Mesenchymal stem cell (in vitro differentiated cells and primary cell): ENCODE results near the gene DNAH7.

Experiments used
- DNase-seq: peaks from one replicate; pipeline ENCODE4 v3.0.0-alpha.2; 2013
- H2AFZ ChIP-seq: one replicate; pipeline ENCODE4 v1.6.1; 2013; ENCODE audit warnings: low read depth, mild to moderate bottlenecking, control low read depth, inconsistent platforms, low read length, moderate library complexity
- H2AK5ac ChIP-seq: 2 replicates; pipeline ENCODE4 v1.6.1; 2013; ENCODE audit warnings: low read length, moderate library complexity, mild to moderate bottlenecking, inconsistent platforms; ENCODE audit not compliant: severe bottlenecking
- H2BK120ac ChIP-seq: one replicate; pipeline ENCODE4 v1.6.1; 2013; ENCODE audit warnings: low read depth, mild to moderate bottlenecking, inconsistent platforms, low read length, moderate library complexity
- H2BK12ac ChIP-seq, 2 experiments: one replicate each; pipeline ENCODE4 v1.6.1; 2013; ENCODE audit warnings: inconsistent platforms in 2 of 2, low read length in 2 of 2, mild to moderate bottlenecking in 2 of 2, moderate library complexity in 2 of 2, control low read depth in 1 of 2
- H2BK15ac ChIP-seq: one replicate; pipeline ENCODE4 v1.6.1; 2013; ENCODE audit warnings: mild to moderate bottlenecking, low read depth, inconsistent platforms; ENCODE audit not compliant: poor library complexity, severe bottlenecking
- H2BK5ac ChIP-seq: 2 replicates; pipeline ENCODE4 v1.6.1; 2013; ENCODE audit warnings: low read depth, mild to moderate bottlenecking, low read length, control low read depth, inconsistent platforms; ENCODE audit not compliant: poor library complexity, severe bottlenecking
- H3K14ac ChIP-seq, 2 experiments: one replicate each; pipeline ENCODE4 v1.6.1; 2013; ENCODE audit warnings: inconsistent platforms in 2 of 2, low read length in 2 of 2, control low read depth in 1 of 2, mild to moderate bottlenecking in 1 of 2, moderate library complexity in 1 of 2
- H3K18ac ChIP-seq, 2 experiments: one replicate each; pipeline ENCODE4 v1.6.1; 2013; ENCODE audit warnings: inconsistent platforms in 2 of 2, low read length in 2 of 2, control low read depth in 1 of 2, low read depth in 1 of 2, mild to moderate bottlenecking in 1 of 2
- H3K23ac ChIP-seq, 2 experiments: one replicate each; pipeline ENCODE4 v1.6.1; 2013; ENCODE audit warnings: inconsistent platforms in 2 of 2, low read length in 2 of 2, mild to moderate bottlenecking in 2 of 2, moderate library complexity in 2 of 2, control low read depth in 1 of 2
- H3K27ac ChIP-seq: 2 replicates; pipeline ENCODE4 v1.5.1; 2013; ENCODE audit warnings: mild to moderate bottlenecking, moderate library complexity, low read length, control low read depth, inconsistent platforms; ENCODE audit not compliant: poor library complexity, severe bottlenecking
- H3K27me3 ChIP-seq, 2 experiments: 2 replicates each; pipeline versions ENCODE4 v1.6.1 to v1.7.0; 2013; ENCODE audit warnings: low read length in 2 of 2, mild to moderate bottlenecking in 2 of 2, moderate library complexity in 2 of 2, control low read depth in 1 of 2, inconsistent platforms in 1 of 2; ENCODE audit not compliant: control insufficient read depth in 1 of 2, insufficient read depth in 1 of 2
- H3K36me3 ChIP-seq, 2 experiments: 2 replicates each; pipeline versions ENCODE4 v1.6.1 to v1.7.0; 2013; ENCODE audit warnings: low read length in 2 of 2, control low read depth in 1 of 2, inconsistent platforms in 1 of 2, low read depth in 1 of 2, mild to moderate bottlenecking in 1 of 2; ENCODE audit not compliant: insufficient read depth in 2 of 2, control insufficient read depth in 1 of 2
- H3K4ac ChIP-seq, 2 experiments: one replicate each; pipeline ENCODE4 v1.6.1; 2013; ENCODE audit warnings: inconsistent platforms in 2 of 2, low read length in 2 of 2, mild to moderate bottlenecking in 2 of 2, moderate library complexity in 2 of 2, control low read depth in 1 of 2, low read depth in 1 of 2
- H3K4me1 ChIP-seq: 2 replicates; pipeline ENCODE4 v1.6.1; 2013; ENCODE audit warnings: low read depth, low read length, control low read depth; ENCODE audit not compliant: control insufficient read depth, insufficient read depth
- H3K4me2 ChIP-seq: 2 replicates; pipeline ENCODE4 v1.6.1; 2013; ENCODE audit warnings: low read length, mild to moderate bottlenecking, inconsistent platforms; ENCODE audit not compliant: poor library complexity, severe bottlenecking
- H3K4me3 ChIP-seq, 2 experiments: 2 replicates each; pipeline versions ENCODE4 v1.5.1 to v1.7.0; 2013; ENCODE audit warnings: low read length in 2 of 2, mild to moderate bottlenecking in 2 of 2, control low read depth in 1 of 2, low read depth in 1 of 2; ENCODE audit not compliant: insufficient read depth in 1 of 2
- H3K79me1 ChIP-seq: replicated peaks from 2 replicates; pipeline ENCODE4 v1.6.1; 2013; ENCODE audit warnings: mild to moderate bottlenecking, control low read depth, low read length, inconsistent platforms; ENCODE audit not compliant: poor library complexity, severe bottlenecking
- H3K9ac ChIP-seq: 2 replicates; pipeline ENCODE4 v1.7.0; 2013; ENCODE audit warnings: mild to moderate bottlenecking, low read length, moderate library complexity
- H3K9me3 ChIP-seq: 2 replicates; pipeline ENCODE4 v1.7.0; 2013; ENCODE audit warnings: mild to moderate bottlenecking, low read length; ENCODE audit not compliant: control insufficient read depth
- H4K8ac ChIP-seq: one replicate; pipeline ENCODE4 v1.6.1; 2013; ENCODE audit warnings: inconsistent platforms, mild to moderate bottlenecking, low read length, moderate library complexity
- H4K91ac ChIP-seq: one replicate; pipeline ENCODE4 v1.6.1; 2013; ENCODE audit warnings: mild to moderate bottlenecking, low read length, inconsistent platforms
- WGBS: methylation state at CpG from one replicate; pipeline ENCODE4 v1.1.7; 2013; ENCODE audit warnings: mixed read lengths; 5-methylcytosine and 5-hydroxymethylcytosine counted together

DNAH7 gene

DNA sequence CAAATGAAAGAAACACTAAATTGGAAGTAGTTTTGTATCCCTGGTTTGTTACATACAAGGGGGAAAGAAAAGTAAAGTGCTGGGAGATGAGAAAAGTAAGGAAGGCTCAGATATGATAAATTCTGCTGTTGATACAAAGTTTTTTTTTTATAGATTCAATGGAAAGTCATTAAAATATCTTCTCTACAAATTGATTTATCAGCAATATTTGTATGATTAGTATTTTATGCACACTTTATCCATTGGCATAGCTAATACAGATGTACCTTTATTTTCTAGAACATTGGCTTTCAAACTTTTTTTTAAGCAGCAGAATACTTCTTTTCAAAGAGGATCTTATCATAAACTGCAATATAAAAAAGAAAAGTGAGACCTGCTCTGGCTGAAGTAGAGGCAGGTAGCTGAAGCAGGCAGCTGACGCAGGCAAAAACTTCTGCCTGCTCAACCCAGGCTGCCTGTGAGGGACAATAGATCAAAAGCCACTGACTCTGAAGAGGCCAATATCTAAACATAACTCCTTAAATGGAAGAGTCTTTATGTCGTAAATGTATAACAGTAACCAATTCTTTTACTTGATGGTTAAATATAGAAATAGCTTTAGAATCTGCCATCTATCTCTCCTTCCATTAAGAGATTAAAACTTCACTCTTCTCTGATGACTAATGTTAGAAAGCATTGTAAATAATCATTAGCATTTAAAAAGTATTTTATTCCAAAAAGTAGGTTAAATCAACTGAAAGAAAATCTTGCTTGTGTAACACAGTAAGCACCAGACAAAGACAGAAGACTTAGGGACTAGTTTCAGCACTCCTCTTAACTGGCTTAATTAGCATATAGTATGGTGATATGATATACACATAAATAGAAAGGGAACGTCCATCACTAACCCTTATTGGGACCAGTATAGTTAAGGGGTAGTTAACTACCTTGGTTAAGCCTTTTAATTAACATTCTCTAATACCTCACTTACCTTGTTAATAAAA is 237.4 kb downstream of the DNAH7 start:
- no peak overlapping the region for H2BK15ac ChIP-seq
- no peak overlapping the region for H3K23ac ChIP-seq
- no peak overlapping the region for H3K9ac ChIP-seq
- H3K27me3 ChIP-seq = no peaks in the 10 kb centered on the region
- H3K9me3 ChIP-seq = no peaks in the 10 kb centered on the region
- H3K18ac ChIP-seq = no peak overlapping the region
- no peaks in the 10 kb centered on the region for H3K36me3 ChIP-seq
- no peak overlapping the region for H3K4me3 ChIP-seq
- H2AFZ ChIP-seq = no peak overlapping the region
- H3K27ac ChIP-seq = no peak overlapping the region
- no peak overlapping the region for H3K4me2 ChIP-seq
- no peak overlapping the region for H4K91ac ChIP-seq
- DNase-seq = peak; percentile 39
- no peak overlapping the region for H2BK5ac ChIP-seq
- 63% methylated on average over 1 of the region's 3 CpGs for WGBS
- H2AK5ac ChIP-seq = no peak overlapping the region
- no peak overlapping the region for H3K4ac ChIP-seq
- H2BK12ac ChIP-seq = no peak overlapping the region
- H4K8ac ChIP-seq = no peak overlapping the region
- no peak overlapping the region for H2BK120ac ChIP-seq
- no peak overlapping the region for H3K14ac ChIP-seq
- H3K4me1 ChIP-seq = no peaks in the 10 kb centered on the region
- no peaks in the 10 kb centered on the region for H3K79me1 ChIP-seq

DNA sequence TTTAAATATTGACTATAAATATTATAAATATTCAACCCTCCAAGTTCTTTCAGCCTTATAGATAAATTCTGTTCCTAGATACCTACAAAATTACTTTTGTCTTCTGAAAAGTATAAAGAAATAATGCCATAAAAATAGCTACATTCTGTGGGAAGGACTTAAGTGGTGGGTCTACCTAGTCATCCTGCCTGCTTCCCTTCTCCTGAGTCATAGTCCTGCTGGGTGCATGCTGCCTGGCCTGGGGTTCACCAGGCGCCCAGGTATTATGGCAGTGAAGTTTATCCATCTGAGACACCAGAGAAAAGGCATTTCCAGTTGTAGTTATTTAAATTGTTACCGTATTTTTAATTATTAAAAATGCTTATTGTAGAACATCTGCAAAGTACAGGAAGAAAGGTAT is 244.2 kb downstream of the DNAH7 start:
- WGBS = no CpG with 5 or more reads among the region's 2 CpGs
- Histone ChIP-seq H3K23ac (no peak overlapping the region), H3K27ac (no peak overlapping the region), H3K4me1 (no peaks in the 10 kb centered on the region), H3K9ac (no peak overlapping the region), H4K8ac (no peak overlapping the region), H3K14ac (no peak overlapping the region), H3K18ac (no peak overlapping the region), H3K9me3 (no peaks in the 10 kb centered on the region), H2BK12ac (no peak overlapping the region), H2AK5ac (no peak overlapping the region), H2BK5ac (no peak overlapping the region), H2BK15ac (no peak overlapping the region), H3K4me3 (no peak overlapping the region), H4K91ac (no peak overlapping the region), H3K79me1 (no peaks in the 10 kb centered on the region), H3K27me3 (no peaks in the 10 kb centered on the region), H3K4me2 (no peak overlapping the region), H2BK120ac (no peak overlapping the region), H2AFZ (no peak overlapping the region), H3K36me3 (no peaks in the 10 kb centered on the region), H3K4ac (no peak overlapping the region)
- no peak for DNase-seq

DNA sequence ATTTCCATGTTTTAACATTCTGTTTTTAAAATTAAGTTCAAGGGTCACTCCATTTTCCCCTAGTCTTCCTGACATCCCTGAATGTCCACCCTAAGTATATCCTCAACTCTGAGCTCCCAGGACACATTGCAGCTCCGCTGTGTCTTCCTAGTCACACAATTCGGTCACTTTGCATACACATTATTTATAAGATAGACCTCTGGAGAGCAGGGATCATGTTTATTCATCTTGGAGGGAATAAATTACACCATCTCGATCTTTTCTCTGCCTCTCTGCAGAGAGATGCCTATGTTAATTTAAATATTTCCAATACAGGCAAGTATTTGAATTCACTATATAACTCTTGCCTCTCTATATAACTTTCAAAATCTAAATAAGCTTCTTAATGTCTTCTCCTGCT is 245.4 kb downstream of the DNAH7 start:
- H3K18ac ChIP-seq = no peak overlapping the region
- H3K9ac ChIP-seq = no peak overlapping the region
- H3K4me1 ChIP-seq = no peaks in the 10 kb centered on the region
- H3K23ac ChIP-seq = no peak overlapping the region
- no peak overlapping the region for H2BK120ac ChIP-seq
- no peak for DNase-seq
- H2BK5ac ChIP-seq = no peak overlapping the region
- H3K27me3 ChIP-seq = no peaks in the 10 kb centered on the region
- H3K4me3 ChIP-seq = no peak overlapping the region
- 79% methylated on average over 2 of the region's 3 CpGs for WGBS
- H2AK5ac ChIP-seq = no peak overlapping the region
- H2BK15ac ChIP-seq = peak overlapping the region; percentile 50
- H3K14ac ChIP-seq = no peak overlapping the region
- H2BK12ac ChIP-seq = no peak overlapping the region
- H3K79me1 ChIP-seq = no peaks in the 10 kb centered on the region
- no peak overlapping the region for H4K8ac ChIP-seq
- no peak overlapping the region for H3K4me2 ChIP-seq
- no peaks in the 10 kb centered on the region for H3K9me3 ChIP-seq
- no peaks in the 10 kb centered on the region for H3K36me3 ChIP-seq
- no peak overlapping the region for H4K91ac ChIP-seq
- no peak overlapping the region for H2AFZ ChIP-seq
- no peak overlapping the region for H3K27ac ChIP-seq
- H3K4ac ChIP-seq = no peak overlapping the region

DNA sequence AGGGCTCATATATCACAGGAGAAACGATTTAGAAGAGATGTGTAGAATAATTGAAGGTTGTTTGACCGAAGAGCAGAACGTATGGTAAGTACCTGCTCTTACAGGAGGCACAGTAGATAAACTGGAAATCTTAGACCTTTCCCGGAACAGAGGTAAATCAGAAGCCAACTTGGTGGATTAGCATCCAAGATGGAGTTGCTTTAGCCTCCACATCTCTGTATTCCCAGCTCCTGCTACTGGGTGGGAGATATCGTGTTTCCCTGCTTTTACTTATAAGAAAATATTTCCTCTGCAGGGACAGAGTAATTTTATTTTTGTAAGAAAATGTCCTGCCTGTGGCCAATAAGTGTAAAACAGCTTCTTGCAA is 247.1 kb downstream of the DNAH7 start:
- Histone ChIP-seq H3K27ac (no peak overlapping the region), H3K9ac (no peak overlapping the region), H2BK12ac (no peak overlapping the region), H4K91ac (no peak overlapping the region), H3K79me1 (no peaks in the 10 kb centered on the region), H2AK5ac (no peak overlapping the region), H3K4me2 (no peak overlapping the region), H3K4me3 (no peak overlapping the region), H2BK15ac (no peak overlapping the region), H3K4me1 (no peaks in the 10 kb centered on the region), H4K8ac (no peak overlapping the region), H3K27me3 (no peaks in the 10 kb centered on the region), H2BK120ac (no peak overlapping the region), H3K14ac (no peak overlapping the region), H3K36me3 (no peaks in the 10 kb centered on the region), H3K18ac (no peak overlapping the region), H2BK5ac (no peak overlapping the region), H2AFZ (no peak overlapping the region), H3K23ac (no peak overlapping the region), H3K9me3 (no peaks in the 10 kb centered on the region), H3K4ac (no peak overlapping the region)
- DNase-seq = no peak
- WGBS = 83% methylated on average over 4 of the region's 5 CpGs
